ENCODE data around the gene DROSHA.
A peak's percentile ranks its signal among the peaks of the same experiment; 100 is the strongest.

DROSHA gene

GRCh38 chr5:31408814-31409213, 123.1 kb downstream of the DROSHA start:
- Histone ChIP-seq H3K27ac (peak overlapping the region; percentile 62), H3K36me3 (replicated peaks) (peaks cover 24% of the 10 kb centered on the region), H3K4me3 (ENCODE audit: low read depth, low read length) (no peak overlapping the region), H3K27me3 (replicated peaks) (no peaks in the 10 kb centered on the region)
- no peak for TF ChIP-seq CTCF (IDR thresholded peaks at IDR 0.05; ENCODE audit: low read depth, low read length, missing control alignments)
- peak; percentile 75 for DNase-seq
- in situ Hi-C loops (cut with HindIII; ENCODE audit: low pct_ligation_motif_present, low sequenced_read_pairs) = no loop called here

- in situ Hi-C loops (cut with HindIII; ENCODE audit: low pct_ligation_motif_present, low sequenced_read_pairs) = no loop called here
- TF ChIP-seq CTCF (IDR thresholded peaks at IDR 0.05; ENCODE audit: low read depth, low read length, missing control alignments) = no peak
- Histone ChIP-seq H3K27me3 (replicated peaks) (no peaks in the 10 kb centered on the region), H3K4me3 (ENCODE audit: low read depth, low read length) (no peak overlapping the region), H3K27ac (peak overlapping the region; percentile 62), H3K36me3 (replicated peaks) (peaks cover 24% of the 10 kb centered on the region)
- DNase-seq = no peak
Observed at GRCh38 chr5:31407921-31408693, 123.8 kb downstream of the DROSHA start.

- Histone ChIP-seq H3K27ac (no peak overlapping the region), H3K27me3 (replicated peaks) (no peaks in the 10 kb centered on the region), H3K4me3 (ENCODE audit: low read depth, low read length) (no peak overlapping the region), H3K36me3 (replicated peaks) (peaks cover 26% of the 10 kb centered on the region)
- TF ChIP-seq CTCF (IDR thresholded peaks at IDR 0.05; ENCODE audit: low read depth, low read length, missing control alignments) = no peak
- in situ Hi-C loops (cut with HindIII; ENCODE audit: low pct_ligation_motif_present, low sequenced_read_pairs) = no loop called here
- no peak for DNase-seq
Observed at GRCh38 chr5:31404325-31404724, 127.6 kb downstream of the DROSHA start.

GRCh38 chr5:31401691-31402090, 130.2 kb downstream of the DROSHA start:
- in situ Hi-C loops (cut with HindIII; ENCODE audit: low pct_ligation_motif_present, low sequenced_read_pairs) = no loop called here
- no peak overlapping the region for H3K4me3 ChIP-seq (ENCODE audit: low read depth, low read length)
- no peak for DNase-seq
- peaks cover 23% of the 10 kb centered on the region for H3K36me3 ChIP-seq (replicated peaks)
- no peaks in the 10 kb centered on the region for H3K27me3 ChIP-seq (replicated peaks)
- H3K27ac ChIP-seq = no peak overlapping the region
- no peak for TF ChIP-seq CTCF (IDR thresholded peaks at IDR 0.05; ENCODE audit: low read depth, low read length, missing control alignments)

GRCh38 chr5:31397926-31398557, 133.9 kb downstream of the DROSHA start:
- H3K27me3 ChIP-seq (replicated peaks) = no peaks in the 10 kb centered on the region
- no peak overlapping the region for H3K27ac ChIP-seq
- H3K4me3 ChIP-seq (ENCODE audit: low read depth, low read length) = no peak overlapping the region
- in situ Hi-C loops (cut with HindIII; ENCODE audit: low pct_ligation_motif_present, low sequenced_read_pairs) = no loop called here
- no peak for DNase-seq
- no peak for TF ChIP-seq CTCF (IDR thresholded peaks at IDR 0.05; ENCODE audit: low read depth, low read length, missing control alignments)
- H3K36me3 ChIP-seq (replicated peaks) = peaks cover 9% of the 10 kb centered on the region

All from brain microvascular endothelial cell (primary cell).